ENCODE results near the gene ERC1.

Gene ERC1

DNA sequence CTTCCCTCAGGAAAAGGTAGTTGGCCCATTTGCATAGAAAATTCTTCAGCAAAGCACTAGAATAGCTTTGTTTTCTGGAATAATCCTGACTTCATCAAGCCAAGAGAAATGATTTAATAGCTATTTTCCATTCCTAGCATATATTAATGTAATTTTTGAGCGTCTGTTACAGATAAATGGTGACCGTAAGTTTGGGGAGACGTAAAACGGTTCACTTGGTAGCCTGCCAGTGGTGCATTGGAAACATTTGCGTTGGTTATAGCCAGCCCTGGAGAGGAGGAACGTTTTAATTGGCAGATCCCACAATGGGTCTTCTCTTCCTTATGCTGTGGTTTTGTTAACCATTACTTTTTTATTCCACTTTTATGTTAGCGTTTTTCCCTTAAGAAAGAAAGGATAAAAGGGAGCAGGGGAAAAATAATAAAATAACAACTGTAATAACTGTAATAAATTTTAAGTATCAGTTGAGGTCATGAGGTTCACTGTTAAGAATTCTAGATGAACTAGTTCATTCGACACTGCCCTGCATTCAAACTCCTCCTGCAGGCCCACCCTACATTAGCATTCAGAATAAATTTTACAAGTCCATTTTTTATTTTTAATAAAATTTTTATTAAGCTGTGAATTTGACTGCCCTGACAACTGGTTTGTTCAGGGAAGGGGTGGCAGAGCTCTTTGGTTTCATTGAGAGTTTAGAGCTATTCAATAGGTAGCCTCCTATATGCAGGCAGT, 300.7 kb downstream of the ERC1 start:
- Histone ChIP-seq H3K4me1 (ENCODE audit: control insufficient read depth, insufficient read depth, low read length) (no peaks in the 10 kb centered on the region), H3K27ac (ENCODE audit: extremely low read depth, low read depth, low read length) (no peak overlapping the region), H3K9me3 (ENCODE audit: control insufficient read depth, insufficient read depth, low read depth, low read length) (no peaks in the 10 kb centered on the region), H3K4me3 (ENCODE audit: low read depth, low read length) (no peak overlapping the region), H3K36me3 (ENCODE audit: control insufficient read depth in 2 of 2, insufficient read depth in 1 of 2, low read length in 2 of 2) (peaks cover 0 to 9% of the 10 kb centered on the region in 2 experiments; a peak in 1 of 3 replicates)
- CTCF ChIA-PET = interaction anchor here (1.9 kb wide), 1 partner anchor 174 kb away, joined by 8 read pairs; no protein-coding TSS in a partner anchor
- TF ChIP-seq BCL11B (tag by site-specific recombination; IDR thresholded peaks at IDR 0.05; ENCODE audit: low read depth) = no peak
- TF ChIP-seq, protein P1, sequence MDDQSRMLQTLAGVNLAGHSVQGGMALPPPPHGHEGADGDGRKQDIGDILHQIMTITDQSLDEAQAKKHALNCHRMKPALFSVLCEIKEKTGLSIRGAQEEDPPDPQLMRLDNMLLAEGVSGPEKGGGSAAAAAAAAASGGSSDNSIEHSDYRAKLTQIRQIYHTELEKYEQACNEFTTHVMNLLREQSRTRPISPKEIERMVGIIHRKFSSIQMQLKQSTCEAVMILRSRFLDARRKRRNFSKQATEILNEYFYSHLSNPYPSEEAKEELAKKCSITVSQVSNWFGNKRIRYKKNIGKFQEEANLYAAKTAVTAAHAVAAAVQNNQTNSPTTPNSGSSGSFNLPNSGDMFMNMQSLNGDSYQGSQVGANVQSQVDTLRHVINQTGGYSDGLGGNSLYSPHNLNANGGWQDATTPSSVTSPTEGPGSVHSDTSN (CRISPR knock-in tag; IDR thresholded peaks at IDR 0.05) = no peak
- no peak for TF ChIP-seq ZEB2 (tag by site-specific recombination; IDR thresholded peaks at IDR 0.05)
- TF ChIP-seq, protein P2, sequence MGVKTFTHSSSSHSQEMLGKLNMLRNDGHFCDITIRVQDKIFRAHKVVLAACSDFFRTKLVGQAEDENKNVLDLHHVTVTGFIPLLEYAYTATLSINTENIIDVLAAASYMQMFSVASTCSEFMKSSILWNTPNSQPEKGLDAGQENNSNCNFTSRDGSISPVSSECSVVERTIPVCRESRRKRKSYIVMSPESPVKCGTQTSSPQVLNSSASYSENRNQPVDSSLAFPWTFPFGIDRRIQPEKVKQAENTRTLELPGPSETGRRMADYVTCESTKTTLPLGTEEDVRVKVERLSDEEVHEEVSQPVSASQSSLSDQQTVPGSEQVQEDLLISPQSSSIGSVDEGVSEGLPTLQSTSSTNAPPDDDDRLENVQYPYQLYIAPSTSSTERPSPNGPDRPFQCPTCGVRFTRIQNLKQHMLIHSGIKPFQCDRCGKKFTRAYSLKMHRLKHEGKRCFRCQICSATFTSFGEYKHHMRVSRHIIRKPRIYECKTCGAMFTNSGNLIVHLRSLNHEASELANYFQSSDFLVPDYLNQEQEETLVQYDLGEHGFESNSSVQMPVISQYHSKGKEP (tag by site-specific recombination; IDR thresholded peaks at IDR 0.05) = no peak
- TF ChIP-seq, protein P3, sequence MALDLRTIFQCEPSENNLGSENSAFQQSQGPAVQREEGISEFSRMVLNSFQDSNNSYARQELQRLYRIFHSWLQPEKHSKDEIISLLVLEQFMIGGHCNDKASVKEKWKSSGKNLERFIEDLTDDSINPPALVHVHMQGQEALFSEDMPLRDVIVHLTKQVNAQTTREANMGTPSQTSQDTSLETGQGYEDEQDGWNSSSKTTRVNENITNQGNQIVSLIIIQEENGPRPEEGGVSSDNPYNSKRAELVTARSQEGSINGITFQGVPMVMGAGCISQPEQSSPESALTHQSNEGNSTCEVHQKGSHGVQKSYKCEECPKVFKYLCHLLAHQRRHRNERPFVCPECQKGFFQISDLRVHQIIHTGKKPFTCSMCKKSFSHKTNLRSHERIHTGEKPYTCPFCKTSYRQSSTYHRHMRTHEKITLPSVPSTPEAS (tag by site-specific recombination; IDR thresholded peaks at IDR 0.05) = no peak
- no peak for TF ChIP-seq GFI1B (tag by site-specific recombination; IDR thresholded peaks at IDR 0.05)
- no peak for TF ChIP-seq ZNF184 (tag by site-specific recombination; IDR thresholded peaks at IDR 0.05)
- no peak for TF ChIP-seq ZNF311 (tag by site-specific recombination; IDR thresholded peaks at IDR 0.05; ENCODE audit: borderline replicate concordance)
- TF ChIP-seq ZNF747 (tag by site-specific recombination; IDR thresholded peaks at IDR 0.05) = no peak
- no peak for TF ChIP-seq ZNF350 (tag by site-specific recombination; IDR thresholded peaks at IDR 0.05)
- POLR2A ChIA-PET = interaction anchor here (0.5 kb wide), 1 partner anchor 19 kb away, joined by 3 read pairs; no protein-coding TSS in a partner anchor

DNA sequence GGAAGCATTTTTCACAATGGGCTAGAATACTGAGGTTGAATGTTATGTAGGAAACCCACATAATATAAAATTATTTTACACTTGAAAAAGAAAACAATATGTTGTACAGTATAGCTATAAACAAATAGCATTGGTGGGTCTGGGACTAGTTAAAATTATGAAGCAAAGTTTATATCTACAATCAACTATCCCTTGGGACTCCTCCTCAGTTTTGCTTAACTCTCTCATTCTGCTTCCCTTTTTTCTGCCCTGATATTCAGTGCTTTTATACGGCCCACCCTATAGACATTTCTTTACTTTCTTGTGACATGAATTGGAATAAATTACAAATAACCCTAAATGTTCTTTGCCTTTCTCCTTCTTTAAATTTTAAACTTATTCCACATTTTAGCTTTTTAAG, 302.9 kb downstream of the ERC1 start:
- ChIA-PET CTCF (no interaction called here), POLR2A (no interaction called here)
- TF ChIP-seq ZNF221 (tag by site-specific recombination; IDR thresholded peaks at IDR 0.05; ENCODE audit: borderline replicate concordance) (no peak), ZNF211 (tag by site-specific recombination; IDR thresholded peaks at IDR 0.05; ENCODE audit: low read depth) (no peak), ZNF521 (tag by site-specific recombination; IDR thresholded peaks at IDR 0.05) (no peak), ZNF433 (tag by site-specific recombination; IDR thresholded peaks at IDR 0.05; ENCODE audit: low read depth) (no peak)
- no peaks in the 10 kb centered on the region for H3K4me1 ChIP-seq (ENCODE audit: control insufficient read depth, insufficient read depth, low read length)
- no peak overlapping the region for H3K4me3 ChIP-seq (ENCODE audit: low read depth, low read length)
- H3K27ac ChIP-seq (ENCODE audit: extremely low read depth, low read depth, low read length) = no peak overlapping the region
- peaks cover 0 to 9% of the 10 kb centered on the region in 2 experiments; a peak in 2 of 3 replicates for H3K36me3 ChIP-seq (ENCODE audit: control insufficient read depth in 2 of 2, insufficient read depth in 1 of 2, low read length in 2 of 2)
- no peaks in the 10 kb centered on the region for H3K9me3 ChIP-seq (ENCODE audit: control insufficient read depth, insufficient read depth, low read depth, low read length)

DNA sequence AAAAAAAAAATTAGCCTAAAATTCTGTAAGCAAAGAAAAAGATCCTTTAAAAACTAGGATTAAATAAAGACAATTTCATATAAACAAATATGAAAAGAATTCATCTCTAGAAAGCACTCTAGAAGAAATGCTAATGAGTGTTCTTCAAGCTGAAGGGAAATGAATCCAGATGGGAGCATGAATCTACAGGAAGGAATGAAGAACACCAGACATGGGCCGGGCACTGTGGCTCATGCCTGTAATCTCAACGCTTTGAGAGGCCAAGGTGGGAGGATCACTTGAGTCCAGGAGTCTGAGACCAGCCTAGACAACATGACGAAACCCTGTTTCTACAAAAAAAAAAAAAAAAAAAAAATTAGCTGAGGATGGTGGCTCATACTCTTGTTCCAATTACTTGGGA, 306.2 kb downstream of the ERC1 start:
- CTCF ChIA-PET = no interaction called here
- peaks cover 0 to 3% of the 10 kb centered on the region in 2 experiments; a peak in 2 of 3 replicates for H3K36me3 ChIP-seq (ENCODE audit: control insufficient read depth in 2 of 2, insufficient read depth in 1 of 2, low read length in 2 of 2)
- TF ChIP-seq ZNF792 (tag by site-specific recombination; IDR thresholded peaks at IDR 0.05) = no peak
- no peak for TF ChIP-seq GLIS2 (tag by site-specific recombination; IDR thresholded peaks at IDR 0.05)
- no peak for TF ChIP-seq ZNF544 (tag by site-specific recombination; IDR thresholded peaks at IDR 0.05)
- TF ChIP-seq, protein P4, sequence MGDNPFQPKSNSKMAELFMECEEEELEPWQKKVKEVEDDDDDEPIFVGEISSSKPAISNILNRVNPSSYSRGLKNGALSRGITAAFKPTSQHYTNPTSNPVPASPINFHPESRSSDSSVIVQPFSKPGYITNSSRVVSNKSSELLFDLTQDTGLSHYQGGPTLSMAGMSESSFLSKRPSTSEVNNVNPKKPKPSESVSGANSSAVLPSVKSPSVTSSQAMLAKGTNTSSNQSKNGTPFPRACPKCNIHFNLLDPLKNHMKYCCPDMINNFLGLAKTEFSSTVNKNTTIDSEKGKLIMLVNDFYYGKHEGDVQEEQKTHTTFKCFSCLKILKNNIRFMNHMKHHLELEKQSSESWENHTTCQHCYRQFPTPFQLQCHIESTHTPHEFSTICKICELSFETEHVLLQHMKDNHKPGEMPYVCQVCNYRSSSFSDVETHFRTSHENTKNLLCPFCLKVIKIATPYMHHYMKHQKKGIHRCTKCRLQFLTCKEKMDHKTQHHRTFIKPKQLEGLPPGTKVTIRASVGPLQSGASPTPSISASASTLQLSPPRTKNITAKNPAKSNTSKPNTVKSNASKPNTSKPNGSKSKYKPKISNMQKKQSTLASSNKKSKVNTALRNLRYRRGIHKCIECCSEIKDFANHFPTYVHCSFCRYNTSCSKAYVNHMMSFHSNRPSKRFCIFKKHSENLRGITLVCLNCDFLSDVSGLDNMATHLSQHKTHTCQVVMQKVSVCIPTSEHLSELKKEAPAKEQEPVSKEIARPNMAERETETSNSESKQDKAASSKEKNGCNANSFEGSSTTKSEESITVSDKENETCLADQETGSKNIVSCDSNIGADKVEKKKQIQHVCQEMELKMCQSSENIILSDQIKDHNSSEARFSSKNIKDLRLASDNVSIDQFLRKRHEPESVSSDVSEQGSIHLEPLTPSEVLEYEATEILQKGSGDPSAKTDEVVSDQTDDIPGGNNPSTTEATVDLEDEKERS (tag by site-specific recombination; IDR thresholded peaks at IDR 0.05) = no peak
- no peak for TF ChIP-seq ZNF670 (tag by site-specific recombination; IDR thresholded peaks at IDR 0.05; ENCODE audit: low read depth)
- TF ChIP-seq ZNF768 (tag by site-specific recombination; IDR thresholded peaks at IDR 0.05) = no peak
- TF ChIP-seq BCL11A (tag by site-specific recombination; IDR thresholded peaks at IDR 0.05; ENCODE audit: low read depth) = no peak
- TF ChIP-seq, protein P3 (tag by site-specific recombination; IDR thresholded peaks at IDR 0.05) = no peak

More for the DNA sequence above, 306.2 kb downstream of the ERC1 start:
- no peaks in the 10 kb centered on the region for H3K9me3 ChIP-seq (ENCODE audit: control insufficient read depth, insufficient read depth, low read depth, low read length)
- no peak overlapping the region for H3K27ac ChIP-seq (ENCODE audit: extremely low read depth, low read depth, low read length)
- no peaks in the 10 kb centered on the region for H3K4me1 ChIP-seq (ENCODE audit: control insufficient read depth, insufficient read depth, low read length)
- POLR2A ChIA-PET = no interaction called here
- H3K4me3 ChIP-seq (ENCODE audit: low read depth, low read length) = no peak overlapping the region
